Peyer's patch (tissue), 4 donors: ENCODE measurements around the gene ANKFY1. TPM values are rescaled to one million over a fixed set of nuclear protein-coding genes. Genes with fewer than 3 reads are reported as not detected.

Source experiments
- DNase-seq, 3 donors: peaks; one replicate each; pipeline ENCODE4 v3.0.0-alpha.2; 2017 to 2019
- H3K27ac ChIP-seq, 4 donors: fragments of 200-600 bp; sonication (generic); one replicate each; pipeline ENCODE4 v1.5.1; 2016 to 2019
- H3K27me3 ChIP-seq, 2 donors: fragments of 200-600 bp; sonication (generic); one replicate each; pipeline ENCODE4 v1.5.1; 2019
- H3K36me3 ChIP-seq, 3 donors: fragments of 200-600 bp; sonication (generic); one replicate each; pipeline ENCODE4 v1.5.1; 2016 to 2019
- H3K4me1 ChIP-seq, 4 donors: fragments of 200-600 bp; sonication (generic); one replicate each; pipeline ENCODE4 v1.5.1; 2016 to 2019
- H3K4me3 ChIP-seq, 4 donors: fragments of 200-600 bp; sonication (generic); 1 replicate in 3 of 4; 2 replicates in 1 of 4; pipeline ENCODE4 v1.5.1; 2016 to 2019; ENCODE audit warnings: mild to moderate bottlenecking in 1 of 4
- H3K9me3 ChIP-seq, 4 donors: fragments of 200-600 bp; sonication (generic); one replicate each; pipeline ENCODE4 v1.5.1; 2016 to 2019; ENCODE audit warnings: mild to moderate bottlenecking in 1 of 4
- POLR2A ChIP-seq, 2 donors: fragments of 450-650 bp; IDR thresholded peaks; one replicate each; pipeline ENCODE4 v1.5.1; 2017; ENCODE audit warnings: antibody characterized with exemption in 2 of 2, mild to moderate bottlenecking in 2 of 2, moderate library complexity in 2 of 2
- total RNA-seq, 4 donors: library from RNA; depleted of rRNA; stranded (reverse); fragments of >200 nt; gene quantifications; one replicate each; pipeline ENCODE4 v1.1.0, GENCODE V29; 2016
- TF ChIP-seq, protein P1 (sequence below), 6 experiments: fragments of 450-650 bp in 4 of 6; fragments of 200-600 bp in 2 of 6; sonication (generic) in 1 of 6; IDR thresholded peaks; one replicate each; pipeline ENCODE4 v1.5.1; 2017 to 2019; ENCODE audit warnings: antibody characterized with exemption in 6 of 6, mild to moderate bottlenecking in 3 of 6, moderate library complexity in 1 of 6

Gene ANKFY1
- total RNA-seq, 4 donors from 2014 or later, result 40.8 to 57.1 (median 48.5) TPM

DNA sequence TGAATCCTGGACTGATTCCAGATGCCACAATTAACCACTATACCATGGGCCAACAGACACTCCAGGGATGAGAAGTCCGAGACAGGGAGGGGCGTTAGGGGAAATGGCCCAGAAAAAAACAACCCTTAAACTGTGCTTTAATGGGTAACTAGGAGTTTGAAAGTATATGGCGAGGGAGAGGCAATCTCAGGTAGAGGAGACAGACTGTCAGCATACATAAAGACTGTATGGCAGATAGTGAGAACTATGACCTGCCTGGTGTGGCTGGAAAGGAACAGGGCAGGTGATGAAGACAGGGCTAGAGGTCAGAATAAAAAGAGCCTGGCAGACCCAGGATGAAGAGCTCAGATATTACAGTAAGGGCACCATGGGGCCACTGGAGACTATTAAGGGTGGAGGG, 129.1 kb downstream of the ANKFY1 start:
- TF ChIP-seq, protein P1, sequence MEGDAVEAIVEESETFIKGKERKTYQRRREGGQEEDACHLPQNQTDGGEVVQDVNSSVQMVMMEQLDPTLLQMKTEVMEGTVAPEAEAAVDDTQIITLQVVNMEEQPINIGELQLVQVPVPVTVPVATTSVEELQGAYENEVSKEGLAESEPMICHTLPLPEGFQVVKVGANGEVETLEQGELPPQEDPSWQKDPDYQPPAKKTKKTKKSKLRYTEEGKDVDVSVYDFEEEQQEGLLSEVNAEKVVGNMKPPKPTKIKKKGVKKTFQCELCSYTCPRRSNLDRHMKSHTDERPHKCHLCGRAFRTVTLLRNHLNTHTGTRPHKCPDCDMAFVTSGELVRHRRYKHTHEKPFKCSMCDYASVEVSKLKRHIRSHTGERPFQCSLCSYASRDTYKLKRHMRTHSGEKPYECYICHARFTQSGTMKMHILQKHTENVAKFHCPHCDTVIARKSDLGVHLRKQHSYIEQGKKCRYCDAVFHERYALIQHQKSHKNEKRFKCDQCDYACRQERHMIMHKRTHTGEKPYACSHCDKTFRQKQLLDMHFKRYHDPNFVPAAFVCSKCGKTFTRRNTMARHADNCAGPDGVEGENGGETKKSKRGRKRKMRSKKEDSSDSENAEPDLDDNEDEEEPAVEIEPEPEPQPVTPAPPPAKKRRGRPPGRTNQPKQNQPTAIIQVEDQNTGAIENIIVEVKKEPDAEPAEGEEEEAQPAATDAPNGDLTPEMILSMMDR (IDR thresholded peaks at IDR 0.05), result no peak
- peak in 1 of 2 donors; percentile 62 for TF ChIP-seq POLR2A (IDR thresholded peaks at IDR 0.05)
- no peaks in the 10 kb centered on the region for H3K9me3 ChIP-seq
- H3K4me3 ChIP-seq, result peak overlapping the region in 1 of 4 donors; percentile 17
- peak in 1 of 3 donors; percentile 66 for DNase-seq
- H3K27me3 ChIP-seq, result no peaks in the 10 kb centered on the region
- peaks cover 0 to 64% (median 3%) of the 10 kb centered on the region in 4 donors for H3K4me1 ChIP-seq
- H3K27ac ChIP-seq, result peak overlapping the region in 3 of 4 donors; percentile 51 to 83 (median 76)
- H3K36me3 ChIP-seq, result peaks cover 0 to 13% (median 0%) of the 10 kb centered on the region in 3 donors

DNA sequence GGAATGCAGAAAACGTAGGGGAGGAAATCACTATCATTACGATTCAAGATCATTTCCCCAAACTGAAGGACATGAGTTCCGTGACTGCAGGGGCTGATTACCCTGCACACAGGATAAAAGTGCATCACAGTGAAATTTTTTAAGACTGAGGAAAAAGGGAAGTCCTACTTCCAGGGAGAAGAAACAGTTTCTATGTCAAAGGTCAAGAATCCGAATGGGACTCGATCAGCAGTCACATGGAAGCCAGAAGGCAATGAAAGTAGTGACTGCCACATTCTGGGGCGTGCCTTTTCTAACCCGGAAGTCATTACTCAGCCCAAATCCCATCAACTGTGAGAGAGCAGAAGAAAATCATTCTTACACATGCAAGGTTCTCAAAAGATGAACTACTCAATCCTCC, 133.1 kb downstream of the ANKFY1 start:
- H3K27ac ChIP-seq, result peak overlapping the region in 3 of 4 donors; percentile 5 to 40 (median 29)
- TF ChIP-seq, protein P1 (IDR thresholded peaks at IDR 0.05), result no peak
- no peak for TF ChIP-seq POLR2A (IDR thresholded peaks at IDR 0.05)

GRCh38 chr17:4127555-4127954, 136.2 kb downstream of the ANKFY1 start:
- Histone ChIP-seq H3K36me3 (peaks cover 0 to 32% (median 0%) of the 10 kb centered on the region in 3 donors), H3K4me3 (no peak overlapping the region), H3K4me1 (peaks cover 0 to 25% (median 0%) of the 10 kb centered on the region in 4 donors), H3K27me3 (no peaks in the 10 kb centered on the region), H3K27ac (peak overlapping the region in 1 of 4 donors; percentile 31), H3K9me3 (no peaks in the 10 kb centered on the region)
- peak in 1 of 3 donors; percentile 26 for DNase-seq
- TF ChIP-seq, protein P1 (IDR thresholded peaks at IDR 0.05), result no peak
- TF ChIP-seq POLR2A (IDR thresholded peaks at IDR 0.05), result no peak

More for the DNA sequence above, 133.1 kb downstream of the ANKFY1 start:
- H3K27me3 ChIP-seq, result no peaks in the 10 kb centered on the region
- peak in 1 of 3 donors; percentile 77 for DNase-seq
- H3K4me1 ChIP-seq, result peaks cover 0 to 42% (median 0%) of the 10 kb centered on the region in 4 donors
- H3K36me3 ChIP-seq, result peaks cover 0 to 18% (median 0%) of the 10 kb centered on the region in 3 donors
- no peaks in the 10 kb centered on the region for H3K9me3 ChIP-seq
- no peak overlapping the region for H3K4me3 ChIP-seq

DNA sequence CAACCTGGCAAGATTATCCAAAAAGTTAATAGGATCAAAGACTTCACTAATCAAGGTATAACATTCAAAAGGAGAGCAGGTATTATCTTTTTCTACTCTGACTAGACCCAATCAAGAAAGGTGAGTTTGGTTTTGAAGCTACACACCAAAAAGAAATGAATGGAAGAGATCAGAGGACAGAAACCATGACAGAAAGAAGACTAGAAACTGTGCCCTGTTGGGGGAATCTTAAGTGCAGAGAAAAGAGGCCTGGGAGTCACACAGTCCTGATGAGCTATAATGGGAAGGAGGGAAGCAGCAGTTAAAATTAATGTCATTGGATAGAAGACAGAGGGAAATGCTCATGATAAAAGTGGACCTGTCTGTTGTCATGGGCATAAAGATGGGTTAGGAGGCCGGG, 138.2 kb downstream of the ANKFY1 start:
- H3K36me3 ChIP-seq, result peaks cover 0 to 41% (median 0%) of the 10 kb centered on the region in 3 donors
- no peak overlapping the region for H3K4me3 ChIP-seq
- H3K27ac ChIP-seq, result peak overlapping the region in 1 of 4 donors; percentile 20
- H3K9me3 ChIP-seq, result no peaks in the 10 kb centered on the region
- H3K27me3 ChIP-seq, result no peaks in the 10 kb centered on the region
- H3K4me1 ChIP-seq, result peaks cover 0 to 8% (median 0%) of the 10 kb centered on the region in 4 donors
- no peak for DNase-seq
- TF ChIP-seq, protein P1 (IDR thresholded peaks at IDR 0.05), result no peak
- TF ChIP-seq POLR2A (IDR thresholded peaks at IDR 0.05), result no peak

DNA sequence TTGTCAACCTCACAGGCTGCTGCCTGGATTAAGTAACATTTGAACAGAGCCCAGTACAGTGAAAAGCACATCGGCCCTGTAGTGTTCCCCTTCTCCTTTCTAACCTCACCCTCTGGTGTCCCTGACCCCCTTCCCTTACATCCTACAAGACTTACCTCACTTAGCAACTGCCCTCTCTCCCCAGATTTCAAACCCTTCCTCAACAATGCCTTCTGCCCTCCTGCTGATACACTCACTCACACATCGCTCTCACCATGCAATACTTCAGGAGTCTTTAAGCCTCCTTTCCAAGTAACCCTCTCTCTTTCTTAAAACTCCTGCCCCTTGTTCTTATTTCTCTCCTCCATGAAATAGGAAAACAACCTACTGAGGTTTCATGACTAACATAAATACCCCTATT, 138.8 kb downstream of the ANKFY1 start:
- H3K36me3 ChIP-seq, result peaks cover 0 to 45% (median 0%) of the 10 kb centered on the region in 3 donors
- peak overlapping the region in 1 of 4 donors; percentile 34 for H3K27ac ChIP-seq
- no peak overlapping the region for H3K4me3 ChIP-seq
- no peaks in the 10 kb centered on the region for H3K27me3 ChIP-seq
- TF ChIP-seq, protein P1 (IDR thresholded peaks at IDR 0.05), result no peak
- TF ChIP-seq POLR2A (IDR thresholded peaks at IDR 0.05), result no peak
- no peak for DNase-seq
- peaks cover 0 to 7% (median 0%) of the 10 kb centered on the region in 4 donors for H3K4me1 ChIP-seq
- no peaks in the 10 kb centered on the region for H3K9me3 ChIP-seq
